ENCODE data around the gene TENT5C. TPM values are rescaled to one million over a fixed set of nuclear protein-coding genes. Genes with fewer than 3 reads are reported as not detected.

The TENT5C gene
- total RNA-seq, 1 experiment from 2014 or later = 1.4 TPM

- TF ChIP-seq CTCF (IDR thresholded peaks at IDR 0.05 in 2 of 3, conservative IDR thresholded peaks at IDR 0.05 in 1 of 3; ENCODE audit: borderline replicate concordance in 1 of 3, insufficient read depth in 1 of 3, low read depth in 2 of 3, low read length in 2 of 3) = no peak
- no peak for TF ChIP-seq POLR2AphosphoS5 (IDR thresholded peaks at IDR 0.05; ENCODE audit: low read depth, low read length)
- TF ChIP-seq SRF (IDR thresholded peaks at IDR 0.05; ENCODE audit: low read depth) = no peak
- TF ChIP-seq TCF7L2 (IDR thresholded peaks at IDR 0.05; ENCODE audit: borderline replicate concordance, extremely low read depth, insufficient read depth, insufficient read length) = no peak
Measured at GRCh38 chr1:117639741-117640140, 33.9 kb downstream of the TENT5C start (continued).

- intact Hi-C loops (cut with micrococcal nuclease) = no loop called here
- CTCF ChIA-PET = no interaction called here
- DNase-seq (ENCODE audit: low read depth, low spot score) (no peak), ATAC-seq (no peak)
- no peak overlapping the region for H3K9ac ChIP-seq (ENCODE audit: low read length)
- RAD21 ChIA-PET (ENCODE audit: low non-redundant PET in 1 of 2, low total read pairs in 2 of 2, uncharacterized antibody in 2 of 2, unreplicated experiment in 2 of 2) = no interaction called here
- H3K27me3 ChIP-seq (ENCODE audit: insufficient read depth, low read length) = no peaks in the 10 kb centered on the region
- no TSS peak for BruUV-seq (replicated peaks)
- H3K9me2 ChIP-seq (ENCODE audit: insufficient read depth) = no peaks in the 10 kb centered on the region
- H3K4me2 ChIP-seq (ENCODE audit: low read length) = no peak overlapping the region
- H3K4me1 ChIP-seq (ENCODE audit: control insufficient read depth in 1 of 2, insufficient read depth in 2 of 2, low read length in 2 of 2) = no peaks in the 10 kb centered on the region
- no peaks in the 10 kb centered on the region for H4K20me1 ChIP-seq (ENCODE audit: insufficient read depth)
- H3K9me3 ChIP-seq (ENCODE audit: control insufficient read depth in 1 of 2, insufficient read depth in 1 of 2, low read depth in 1 of 2, low read length in 2 of 2) = no peaks in the 10 kb centered on the region
- H3K27ac ChIP-seq (ENCODE audit: low read depth, low read length) = no peak overlapping the region
- H2AFZ ChIP-seq (ENCODE audit: low read depth, low read length, poor library complexity, severe bottlenecking) = no peak overlapping the region
- H3K36me3 ChIP-seq (ENCODE audit: control insufficient read depth in 1 of 2, insufficient read depth in 2 of 2, low read length in 2 of 2) = no peaks in the 10 kb centered on the region
- no peaks in the 10 kb centered on the region for H3K79me2 ChIP-seq (ENCODE audit: insufficient read depth, low read length)
- H3K4me3 ChIP-seq (replicated peaks in 1 of 2; ENCODE audit: low read depth in 1 of 2, low read length in 2 of 2) = no peak overlapping the region
- POLR2A ChIA-PET = no interaction called here
- no peak for TF ChIP-seq ZNF274 (IDR thresholded peaks at IDR 0.05; ENCODE audit: low read depth, low read length)
- TF ChIP-seq, protein P1, sequence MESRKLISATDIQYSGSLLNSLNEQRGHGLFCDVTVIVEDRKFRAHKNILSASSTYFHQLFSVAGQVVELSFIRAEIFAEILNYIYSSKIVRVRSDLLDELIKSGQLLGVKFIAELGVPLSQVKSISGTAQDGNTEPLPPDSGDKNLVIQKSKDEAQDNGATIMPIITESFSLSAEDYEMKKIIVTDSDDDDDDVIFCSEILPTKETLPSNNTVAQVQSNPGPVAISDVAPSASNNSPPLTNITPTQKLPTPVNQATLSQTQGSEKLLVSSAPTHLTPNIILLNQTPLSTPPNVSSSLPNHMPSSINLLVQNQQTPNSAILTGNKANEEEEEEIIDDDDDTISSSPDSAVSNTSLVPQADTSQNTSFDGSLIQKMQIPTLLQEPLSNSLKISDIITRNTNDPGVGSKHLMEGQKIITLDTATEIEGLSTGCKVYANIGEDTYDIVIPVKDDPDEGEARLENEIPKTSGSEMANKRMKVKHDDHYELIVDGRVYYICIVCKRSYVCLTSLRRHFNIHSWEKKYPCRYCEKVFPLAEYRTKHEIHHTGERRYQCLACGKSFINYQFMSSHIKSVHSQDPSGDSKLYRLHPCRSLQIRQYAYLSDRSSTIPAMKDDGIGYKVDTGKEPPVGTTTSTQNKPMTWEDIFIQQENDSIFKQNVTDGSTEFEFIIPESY (IDR thresholded peaks at IDR 0.05; ENCODE audit: extremely low read depth, insufficient replicate concordance, low read length) = no peak
- TF ChIP-seq CBX3 (IDR thresholded peaks at IDR 0.05; ENCODE audit: low read depth) = no peak
- no peak for TF ChIP-seq SRF (IDR thresholded peaks at IDR 0.05; ENCODE audit: low read depth)
- no peak for TF ChIP-seq POLR2AphosphoS5 (IDR thresholded peaks at IDR 0.05; ENCODE audit: low read depth, low read length)
- no peak for TF ChIP-seq SIN3A (IDR thresholded peaks at IDR 0.05; ENCODE audit: low read depth)
- no peak for TF ChIP-seq ELF1 (IDR thresholded peaks at IDR 0.05; ENCODE audit: borderline replicate concordance, low read depth)
- no peak for TF ChIP-seq EZH2phosphoT487 (IDR thresholded peaks at IDR 0.05; ENCODE audit: borderline replicate concordance)
- TF ChIP-seq EZH2 (IDR thresholded peaks at IDR 0.05) = no peak
- TF ChIP-seq FOSL1 (IDR thresholded peaks at IDR 0.05; ENCODE audit: low read depth) = no peak
- no peak for TF ChIP-seq CEBPB (IDR thresholded peaks at IDR 0.05; ENCODE audit: low read depth)
- no peak for TF ChIP-seq YY1 (IDR thresholded peaks at IDR 0.05; ENCODE audit: extremely low read depth, insufficient replicate concordance, low read depth, low read length)
- no peak for TF ChIP-seq ZFX (IDR thresholded peaks at IDR 0.05)
- TF ChIP-seq MAX (IDR thresholded peaks at IDR 0.05) = no peak
- TF ChIP-seq, protein P2, sequence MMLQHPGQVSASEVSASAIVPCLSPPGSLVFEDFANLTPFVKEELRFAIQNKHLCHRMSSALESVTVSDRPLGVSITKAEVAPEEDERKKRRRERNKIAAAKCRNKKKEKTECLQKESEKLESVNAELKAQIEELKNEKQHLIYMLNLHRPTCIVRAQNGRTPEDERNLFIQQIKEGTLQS (IDR thresholded peaks at IDR 0.05) = no peak
- TF ChIP-seq RAD21 (IDR thresholded peaks at IDR 0.05; ENCODE audit: low read depth) = no peak
- TF ChIP-seq, protein P3, sequence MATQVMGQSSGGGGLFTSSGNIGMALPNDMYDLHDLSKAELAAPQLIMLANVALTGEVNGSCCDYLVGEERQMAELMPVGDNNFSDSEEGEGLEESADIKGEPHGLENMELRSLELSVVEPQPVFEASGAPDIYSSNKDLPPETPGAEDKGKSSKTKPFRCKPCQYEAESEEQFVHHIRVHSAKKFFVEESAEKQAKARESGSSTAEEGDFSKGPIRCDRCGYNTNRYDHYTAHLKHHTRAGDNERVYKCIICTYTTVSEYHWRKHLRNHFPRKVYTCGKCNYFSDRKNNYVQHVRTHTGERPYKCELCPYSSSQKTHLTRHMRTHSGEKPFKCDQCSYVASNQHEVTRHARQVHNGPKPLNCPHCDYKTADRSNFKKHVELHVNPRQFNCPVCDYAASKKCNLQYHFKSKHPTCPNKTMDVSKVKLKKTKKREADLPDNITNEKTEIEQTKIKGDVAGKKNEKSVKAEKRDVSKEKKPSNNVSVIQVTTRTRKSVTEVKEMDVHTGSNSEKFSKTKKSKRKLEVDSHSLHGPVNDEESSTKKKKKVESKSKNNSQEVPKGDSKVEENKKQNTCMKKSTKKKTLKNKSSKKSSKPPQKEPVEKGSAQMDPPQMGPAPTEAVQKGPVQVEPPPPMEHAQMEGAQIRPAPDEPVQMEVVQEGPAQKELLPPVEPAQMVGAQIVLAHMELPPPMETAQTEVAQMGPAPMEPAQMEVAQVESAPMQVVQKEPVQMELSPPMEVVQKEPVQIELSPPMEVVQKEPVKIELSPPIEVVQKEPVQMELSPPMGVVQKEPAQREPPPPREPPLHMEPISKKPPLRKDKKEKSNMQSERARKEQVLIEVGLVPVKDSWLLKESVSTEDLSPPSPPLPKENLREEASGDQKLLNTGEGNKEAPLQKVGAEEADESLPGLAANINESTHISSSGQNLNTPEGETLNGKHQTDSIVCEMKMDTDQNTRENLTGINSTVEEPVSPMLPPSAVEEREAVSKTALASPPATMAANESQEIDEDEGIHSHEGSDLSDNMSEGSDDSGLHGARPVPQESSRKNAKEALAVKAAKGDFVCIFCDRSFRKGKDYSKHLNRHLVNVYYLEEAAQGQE (IDR thresholded peaks at IDR 0.05; ENCODE audit: low read depth) = no peak
Measured at GRCh38 chr1:117641536-117641935, 35.7 kb downstream of the TENT5C start.
